Measurements from ENCODE around the gene BRF1.

Gene BRF1

DNA sequence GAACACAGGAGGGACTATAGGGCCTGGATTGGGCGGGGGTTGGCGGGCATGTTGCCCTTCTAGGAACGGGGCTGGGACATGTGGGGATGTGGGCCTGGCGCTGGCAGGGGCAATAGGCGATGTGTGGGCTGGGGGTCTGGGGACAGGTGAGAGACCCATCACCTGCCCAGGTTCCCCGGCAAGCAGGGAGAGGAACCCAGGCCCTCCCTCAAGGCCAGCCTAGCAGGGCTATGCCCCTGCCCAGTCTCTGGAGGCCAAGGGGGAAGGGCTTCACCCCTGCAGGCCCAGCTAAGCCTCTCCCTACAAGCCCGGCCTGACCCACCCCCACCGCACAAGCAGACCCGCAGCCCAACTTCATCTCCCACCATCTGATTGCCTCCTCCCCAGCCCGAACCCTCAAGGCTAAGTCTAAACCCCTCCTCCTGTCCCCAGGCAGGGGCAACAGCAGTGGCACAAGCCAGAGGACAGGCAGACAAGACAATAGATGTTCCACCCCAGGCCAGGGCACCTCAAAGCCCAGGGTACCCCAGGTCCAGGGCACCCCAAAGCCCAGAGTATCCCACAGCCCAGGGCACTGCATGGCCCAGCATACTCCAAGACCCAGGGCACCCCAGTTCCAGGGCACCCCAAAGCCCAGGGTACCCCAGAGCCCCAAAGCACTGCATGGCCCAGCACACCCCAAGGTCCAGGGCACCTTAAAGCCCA is 138.7 kb downstream of the BRF1 start:
- DNase-seq (ENCODE audit: extremely low read depth in 1 of 2, low read depth in 1 of 2) = no peak

DNA sequence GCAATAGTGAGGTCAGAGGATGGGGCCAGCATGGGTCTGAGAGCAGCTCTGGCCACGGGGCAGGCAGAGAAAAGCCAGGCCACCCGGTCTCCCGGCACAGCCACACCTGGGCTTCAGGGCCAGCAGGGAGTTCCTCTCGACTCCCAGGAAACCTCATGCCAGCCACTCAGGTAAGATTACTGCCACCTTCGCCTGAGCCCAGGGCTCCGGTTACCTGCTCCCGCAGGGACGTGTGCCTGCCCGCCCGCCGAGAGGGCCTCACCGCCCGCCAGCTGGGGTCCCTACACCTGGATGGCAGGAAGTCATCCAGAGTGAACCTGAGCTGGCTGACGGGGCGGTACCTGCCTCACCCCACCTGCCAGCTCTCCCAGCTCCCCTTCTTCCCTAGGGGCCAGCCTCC is 139.5 kb downstream of the BRF1 start:
- DNase-seq (ENCODE audit: extremely low read depth in 1 of 2, low read depth in 1 of 2) = no peak

DNA sequence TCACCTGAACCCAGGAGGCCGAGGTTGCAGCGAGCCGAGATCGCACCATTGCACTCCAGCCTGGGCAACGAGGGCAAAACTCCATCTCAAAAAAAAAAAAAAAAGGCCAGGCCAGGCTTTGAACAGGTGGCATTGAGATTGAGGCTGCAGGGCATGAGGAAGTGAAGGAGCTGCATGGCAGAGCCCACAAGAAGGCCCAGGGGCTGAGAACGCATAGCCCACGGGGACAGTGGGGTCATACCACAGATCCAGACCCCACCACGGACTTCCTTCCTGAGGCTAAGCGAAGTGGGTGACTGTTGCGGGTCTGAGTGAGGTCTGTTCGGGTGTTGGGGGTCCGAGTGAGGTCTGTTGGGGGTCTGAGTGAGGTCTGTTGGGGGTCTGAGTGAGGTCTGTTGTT is 140.0 kb downstream of the BRF1 start:
- DNase-seq (ENCODE audit: extremely low read depth in 1 of 2, low read depth in 1 of 2) = no peak

DNA sequence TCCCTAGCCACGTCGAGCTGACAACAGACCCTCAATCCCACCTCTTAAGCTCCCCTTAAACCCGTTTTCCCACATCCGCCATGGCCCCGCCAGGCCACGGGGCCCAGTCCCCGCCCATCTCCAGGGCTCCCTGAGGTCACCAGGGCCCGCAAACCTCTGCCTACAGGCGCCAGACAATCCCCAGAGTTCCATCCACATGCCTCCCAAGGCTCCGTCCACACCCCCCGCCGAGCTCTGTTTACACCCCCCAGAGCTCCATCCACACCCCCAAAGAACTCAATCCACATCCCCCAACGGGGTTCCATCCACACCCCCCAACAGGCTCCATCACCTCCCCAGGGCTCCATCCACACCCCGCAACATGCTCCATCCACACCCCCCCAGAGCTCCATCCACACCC is 141.5 kb downstream of the BRF1 start:
- DNase-seq (ENCODE audit: extremely low read depth in 1 of 2, low read depth in 1 of 2) = no peak

All from stimulated activated CD8-positive, alpha-beta memory T cell treated with anti-CD3 and anti-CD28 coated beads, Interleukin-7, amount 100 ng/mL, for 48 hours (primary cell).